ENCODE results near the gene SLC26A4.

The SLC26A4 gene

GRCh38 chr7:107754642-107755041, 94.0 kb downstream of the SLC26A4 start:
- DNase-seq (ENCODE audit: low read depth), result no peak

DNA sequence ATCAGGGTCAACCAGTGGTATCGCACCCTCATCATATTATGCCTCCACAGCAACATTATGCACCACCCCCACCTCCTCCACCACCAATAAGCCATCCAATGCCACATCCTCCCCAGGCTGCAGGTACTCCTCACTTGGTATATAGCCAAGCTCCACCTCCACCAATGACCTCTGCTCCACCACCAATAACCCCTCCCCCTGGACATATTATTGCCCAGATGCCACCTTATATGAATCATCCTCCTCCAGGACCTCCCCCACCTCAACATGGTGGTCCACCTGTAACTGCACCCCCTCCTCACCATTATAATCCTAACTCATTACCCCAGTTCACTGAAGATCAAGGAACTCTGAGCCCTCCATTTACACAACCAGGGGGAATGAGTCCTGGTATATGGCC, 98.0 kb downstream of the SLC26A4 start:
- DNase-seq (ENCODE audit: low read depth), result no peak

- DNase-seq (ENCODE audit: low read depth), result no peak
Measured at GRCh38 chr7:107767391-107767790, 106.8 kb downstream of the SLC26A4 start.
